DOHH2 (cell line): ENCODE results near the gene ENOX1.

Source experiments
- CTCF ChIP-seq: fragments of 200-600 bp; sonication (generic); IDR thresholded peaks from one replicate; pipeline ENCODE4 v1.5.1; 2014; ENCODE audit warnings: antibody characterized with exemption, mild to moderate bottlenecking, low read depth, low read length; ENCODE audit not compliant: poor library complexity, severe bottlenecking
- EZH2phosphoT487 ChIP-seq: fragments of 200-600 bp; sonication (generic); IDR thresholded peaks from 2 replicates; pipeline ENCODE4 v1.6.1; 2017; ENCODE audit warnings: borderline replicate concordance, mild to moderate bottlenecking, antibody characterized with exemption, low read length, moderate library complexity, mixed read lengths

DNA sequence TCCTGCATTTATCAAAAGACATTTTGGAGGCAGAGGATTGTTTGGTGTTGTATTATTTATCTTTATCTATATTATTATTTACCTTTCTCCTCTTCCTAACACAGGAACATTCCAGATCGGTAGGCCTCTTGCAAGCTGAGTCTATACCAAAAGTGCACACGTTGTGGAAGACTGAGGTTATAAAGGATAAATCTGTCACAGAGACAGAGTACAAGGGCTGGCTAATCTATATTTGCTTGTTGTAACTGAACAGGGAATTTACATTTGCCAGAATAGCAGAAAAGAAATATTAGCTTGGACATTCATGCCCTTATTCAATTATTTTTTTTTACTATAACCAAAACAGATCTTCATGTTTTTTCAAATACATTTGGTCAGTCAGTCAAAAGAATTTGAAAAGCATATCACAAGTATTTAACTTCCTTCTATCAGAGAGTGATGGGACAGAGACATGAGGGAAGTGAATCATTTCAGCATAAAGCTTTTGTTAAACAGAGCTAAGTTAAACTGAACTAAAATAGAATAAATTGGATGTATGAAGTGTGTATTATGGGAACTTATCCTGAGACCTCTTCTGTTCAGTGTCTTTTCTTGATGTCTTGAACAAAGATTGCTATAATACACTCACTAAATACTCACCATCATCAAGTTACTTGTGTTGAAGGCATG lies 410.8 kb downstream of the ENOX1 start:
- TF ChIP-seq CTCF (no peak), EZH2phosphoT487 (no peak)
